SU-DHL-6 (cell line): Measurements from ENCODE around the gene MS4A1.
"Not testable (repeated sequence)": the region's sequence is repeated elsewhere in the genome, so short reads cannot be mapped to it uniquely, and the experiment has no call there.

Source experiments
- H2AFZ ChIP-seq: fragments of 200-600 bp; sonication (generic); 2 replicates; pipeline ENCODE4 v1.6.1; 2014; ENCODE audit warnings: low read depth, mild to moderate bottlenecking, moderate library complexity, mixed read lengths, antibody characterized with exemption, low read length; ENCODE audit not compliant: severe bottlenecking
- H3F3A ChIP-seq: fragments of 200-600 bp; shearing (Covaris generic); 2 replicates; pipeline ENCODE4 v1.6.0; 2016; ENCODE audit warnings: antibody characterized with exemption, mild to moderate bottlenecking; ENCODE audit not compliant: insufficient read depth
- H3K27ac ChIP-seq: fragments of 200-600 bp; sonication (generic); 2 replicates; pipeline ENCODE4 v1.5.1; 2016; ENCODE audit warnings: low read depth, mild to moderate bottlenecking, low read length, moderate library complexity, mixed read lengths
- H3K27me3 ChIP-seq: fragments of 200-600 bp; sonication (generic), shearing (Covaris generic); 2 replicates; pipeline ENCODE4 v1.6.0; 2014; ENCODE audit warnings: mild to moderate bottlenecking, low read length
- H3K36me3 ChIP-seq: fragments of 200-600 bp; sonication (generic); 2 replicates; pipeline ENCODE4 v1.6.1; 2014; ENCODE audit warnings: mild to moderate bottlenecking, low read length, mixed read lengths
- H3K4me2 ChIP-seq: fragments of 300-600, 200-600 bp; shearing (Covaris generic), sonication (generic); 2 replicates; pipeline ENCODE4 v1.6.0; 2014; ENCODE audit warnings: low read length, low read depth, mild to moderate bottlenecking; ENCODE audit not compliant: poor library complexity, severe bottlenecking
- H3K4me3 ChIP-seq: fragments of 200-600 bp; sonication (generic); 2 replicates; pipeline ENCODE4 v1.5.1; 2014; ENCODE audit warnings: antibody characterized with exemption, low read length, mild to moderate bottlenecking, mixed read lengths; ENCODE audit not compliant: insufficient read depth, poor library complexity, severe bottlenecking
- H3K79me2 ChIP-seq: fragments of 200-600 bp; sonication (generic); 2 replicates; pipeline ENCODE4 v1.6.1; 2014; ENCODE audit warnings: mild to moderate bottlenecking, low read length, moderate library complexity; ENCODE audit not compliant: insufficient read depth
- H3K9ac ChIP-seq: fragments of 200-600 bp; sonication (generic); 2 replicates; pipeline ENCODE4 v1.7.0; 2014; ENCODE audit warnings: mild to moderate bottlenecking, low read length
- H3K9me2 ChIP-seq: fragments of 200-600 bp; sonication (generic); replicated peaks from 2 replicates; pipeline ENCODE4 v1.6.1; 2014; ENCODE audit warnings: low read length; ENCODE audit not compliant: insufficient read depth
- H3K9me3 ChIP-seq: fragments of 200-600 bp; sonication (generic); 2 replicates; pipeline ENCODE4 v1.6.1; 2014; ENCODE audit warnings: low read length, mixed read lengths; ENCODE audit not compliant: insufficient read depth
- H4K20me1 ChIP-seq: fragments of 200-600 bp; sonication (generic); 2 replicates; pipeline ENCODE4 v1.6.1; 2014; ENCODE audit warnings: low read depth, mild to moderate bottlenecking, antibody characterized with exemption, low read length, moderate library complexity, mixed read lengths
- CTCF ChIP-seq: fragments of 200-600 bp; sonication (generic); IDR thresholded peaks from one replicate; pipeline ENCODE4 v1.5.1; 2017; ENCODE audit warnings: antibody characterized with exemption, mild to moderate bottlenecking, low read length, moderate library complexity; ENCODE audit not compliant: insufficient read depth, poor library complexity, severe bottlenecking
- EZH2phosphoT487 ChIP-seq: fragments of 200-600 bp; sonication (generic), shearing (Covaris generic); conservative IDR thresholded peaks from 2 replicates; pipeline ENCODE4 v1.6.1; 2018; ENCODE audit warnings: mild to moderate bottlenecking, antibody characterized with exemption, low read length, moderate library complexity, mixed read lengths

Gene MS4A1

GRCh38 chr11:60504219-60504905 is 48.7 kb downstream of the MS4A1 start:
- H3K9ac ChIP-seq = no peak overlapping the region
- no peaks in the 10 kb centered on the region for H3K36me3 ChIP-seq
- H3K9me3 ChIP-seq = no peaks in the 10 kb centered on the region
- H3F3A ChIP-seq = peaks cover 5% of the 10 kb centered on the region
- no peak overlapping the region for H3K27ac ChIP-seq
- no peak overlapping the region for H3K4me2 ChIP-seq
- no peaks in the 10 kb centered on the region for H4K20me1 ChIP-seq
- no peaks in the 10 kb centered on the region for H3K27me3 ChIP-seq
- no peaks in the 10 kb centered on the region for H3K9me2 ChIP-seq
- no peak overlapping the region for H3K4me3 ChIP-seq
- H2AFZ ChIP-seq = peak overlapping the region; percentile 2
- no peak for TF ChIP-seq CTCF
- no peak for TF ChIP-seq EZH2phosphoT487
- H3K79me2 ChIP-seq = no peaks in the 10 kb centered on the region

GRCh38 chr11:60509609-60510008 is 54.0 kb downstream of the MS4A1 start:
- H4K20me1 ChIP-seq, H3K4me3 ChIP-seq, H3K9me3 ChIP-seq, H3K4me2 ChIP-seq, H3K27me3 ChIP-seq, H3K79me2 ChIP-seq, H3K36me3 ChIP-seq, H3F3A ChIP-seq, H3K9ac ChIP-seq, H3K27ac ChIP-seq, H3K9me2 ChIP-seq, H2AFZ ChIP-seq: not testable (repeated sequence)

- H3K9ac ChIP-seq, H3K4me2 ChIP-seq, H3K9me2 ChIP-seq, H3K4me3 ChIP-seq, H3F3A ChIP-seq, H3K27ac ChIP-seq, H3K9me3 ChIP-seq, H2AFZ ChIP-seq, H3K36me3 ChIP-seq, H3K79me2 ChIP-seq, H3K27me3 ChIP-seq, H4K20me1 ChIP-seq: not testable (repeated sequence)
These were observed 54.6 kb downstream of the MS4A1 start for GRCh38 chr11:60510209-60510608.

GRCh38 chr11:60511393-60511792 is 55.7 kb downstream of the MS4A1 start:
- H3K79me2 ChIP-seq = no peaks in the 10 kb centered on the region

More at GRCh38 chr11:60511393-60511792, 55.7 kb downstream of the MS4A1 start:
- H3K4me2 ChIP-seq = peak overlapping the region; percentile 45
- no peak overlapping the region for H3K9ac ChIP-seq
- no peak overlapping the region for H3K4me3 ChIP-seq
- TF ChIP-seq CTCF = no peak
- TF ChIP-seq EZH2phosphoT487 = no peak
- H2AFZ ChIP-seq = no peak overlapping the region
- H3K36me3 ChIP-seq = no peaks in the 10 kb centered on the region
- H3K9me2 ChIP-seq = no peaks in the 10 kb centered on the region
- no peaks in the 10 kb centered on the region for H3K27me3 ChIP-seq
- H3K9me3 ChIP-seq = no peaks in the 10 kb centered on the region
- H3F3A ChIP-seq = no peaks in the 10 kb centered on the region
- H4K20me1 ChIP-seq = no peaks in the 10 kb centered on the region
- no peak overlapping the region for H3K27ac ChIP-seq
